H9 (cell line): ENCODE measurements around the gene NTF3. TPM values are rescaled to one million over a fixed set of nuclear protein-coding genes. Genes with fewer than 3 reads are reported as not detected.

Experiments used
- DNase-seq: peaks from one replicate; pipeline ENCODE4 v3.0.0-alpha.2; 2017
- H2AFZ ChIP-seq: one replicate; pipeline ENCODE4 v1.6.1; 2013; ENCODE audit warnings: mild to moderate bottlenecking, low read length, control low read depth, moderate library complexity
- H2AK5ac ChIP-seq: 2 replicates; pipeline ENCODE4 v1.6.1; 2013; ENCODE audit warnings: low read length, control low read depth, mixed read lengths; ENCODE audit not compliant: insufficient read length
- H2BK120ac ChIP-seq: one replicate; pipeline ENCODE4 v1.6.1; 2013; ENCODE audit warnings: low read depth, mild to moderate bottlenecking, low read length, control low read depth, inconsistent platforms; ENCODE audit not compliant: poor library complexity, severe bottlenecking
- H2BK12ac ChIP-seq: 2 replicates; pipeline ENCODE4 v1.6.1; 2013; ENCODE audit warnings: low read length, control low read depth, mixed read lengths, low read depth; ENCODE audit not compliant: insufficient read length
- H2BK15ac ChIP-seq: 2 replicates; pipeline ENCODE4 v1.6.1; 2013; ENCODE audit warnings: low read depth, low read length, control low read depth
- H2BK20ac ChIP-seq: one replicate; pipeline ENCODE4 v1.6.1; 2013; ENCODE audit warnings: low read depth, mild to moderate bottlenecking, low read length, control low read depth, inconsistent platforms; ENCODE audit not compliant: poor library complexity, severe bottlenecking
- H2BK5ac ChIP-seq: 2 replicates; pipeline ENCODE4 v1.6.1; 2013; ENCODE audit warnings: low read length, control low read depth, mixed read lengths; ENCODE audit not compliant: insufficient read length
- H3K14ac ChIP-seq: 2 replicates; pipeline ENCODE4 v1.6.1; 2013; ENCODE audit warnings: low read length, control low read depth; ENCODE audit not compliant: insufficient read depth
- H3K18ac ChIP-seq: 2 replicates; pipeline ENCODE4 v1.6.1; 2013; ENCODE audit warnings: low read depth, mild to moderate bottlenecking, mixed read lengths, low read length, control low read depth; ENCODE audit not compliant: insufficient read length
- H3K23ac ChIP-seq: 2 replicates; pipeline ENCODE4 v1.6.1; 2013; ENCODE audit warnings: low read length, control low read depth, mixed read lengths, low read depth; ENCODE audit not compliant: insufficient read length
- H3K23me2 ChIP-seq: 2 replicates; pipeline ENCODE4 v1.6.1; 2013; ENCODE audit warnings: low read depth, mild to moderate bottlenecking, mixed read lengths, low read length, control low read depth; ENCODE audit not compliant: insufficient read length, poor library complexity, severe bottlenecking
- H3K27ac ChIP-seq: 2 replicates; pipeline ENCODE4 v1.5.1; 2013; ENCODE audit warnings: low read length, control low read depth, mixed read lengths, low read depth; ENCODE audit not compliant: insufficient read length
- H3K27me3 ChIP-seq: 2 replicates; pipeline ENCODE4 v1.6.1; 2013; ENCODE audit warnings: low read length, control low read depth, inconsistent platforms; ENCODE audit not compliant: insufficient read depth
- H3K4ac ChIP-seq: 2 replicates; pipeline ENCODE4 v1.6.1; 2013; ENCODE audit warnings: low read depth, mild to moderate bottlenecking, control low read depth, inconsistent platforms, low read length, moderate library complexity
- H3K4me1 ChIP-seq: 2 replicates; pipeline ENCODE4 v1.6.1; 2013; ENCODE audit warnings: low read length, control low read depth, inconsistent platforms; ENCODE audit not compliant: insufficient read depth
- H3K4me2 ChIP-seq: 2 replicates; pipeline ENCODE4 v1.6.1; 2013; ENCODE audit warnings: low read length, control low read depth, mixed read lengths; ENCODE audit not compliant: insufficient read length, insufficient read depth
- H3K56ac ChIP-seq: 2 replicates; pipeline ENCODE4 v1.6.1; 2013; ENCODE audit warnings: low read depth, mild to moderate bottlenecking, mixed read lengths, low read length, control low read depth; ENCODE audit not compliant: insufficient read length
- H3K79me1 ChIP-seq: 2 replicates; pipeline ENCODE4 v1.6.1; 2013; ENCODE audit warnings: low read depth, mild to moderate bottlenecking, moderate library complexity, low read length, control low read depth, inconsistent platforms; ENCODE audit not compliant: insufficient read depth, poor library complexity, severe bottlenecking
- H3K79me2 ChIP-seq: 2 replicates; pipeline ENCODE4 v1.6.1; 2013; ENCODE audit warnings: low read length, control low read depth, inconsistent platforms; ENCODE audit not compliant: insufficient read depth
- H3K9ac ChIP-seq: 2 replicates; pipeline ENCODE4 v1.6.1; 2013; ENCODE audit warnings: low read length, control low read depth, mixed read lengths; ENCODE audit not compliant: insufficient read length; ENCODE audit errors: extremely low read depth
- H3K9me3 ChIP-seq: one replicate; pipeline ENCODE4 v1.6.1; 2013; ENCODE audit warnings: low read depth, low read length, inconsistent platforms; ENCODE audit not compliant: control insufficient read depth
- H3T11ph ChIP-seq: one replicate; pipeline ENCODE4 v1.6.1; 2013; ENCODE audit warnings: mild to moderate bottlenecking, low read length, control low read depth, inconsistent platforms
- H4K20me1 ChIP-seq: one replicate; pipeline ENCODE4 v1.6.1; 2013; ENCODE audit not compliant: control insufficient read depth, insufficient read length, insufficient read depth
- H4K5ac ChIP-seq: 2 replicates; pipeline ENCODE4 v1.6.1; 2013; ENCODE audit warnings: low read depth, mild to moderate bottlenecking, mixed read lengths, low read length, control low read depth; ENCODE audit not compliant: insufficient read length
- H4K8ac ChIP-seq: replicated peaks from 2 replicates; pipeline ENCODE4 v1.6.1; 2013; ENCODE audit warnings: low read length, control low read depth, mixed read lengths, low read depth; ENCODE audit not compliant: insufficient read length
- H4K91ac ChIP-seq: 2 replicates; pipeline ENCODE4 v1.6.1; 2013; ENCODE audit warnings: low read depth, mild to moderate bottlenecking, moderate library complexity, mixed read lengths, low read length, control low read depth; ENCODE audit not compliant: insufficient read length
- H3K27ac Mint-ChIP-seq, 3 experiments: 2 replicates in 2 of 3; 3 replicates in 1 of 3; pipeline ENCODE4 v1.8.0; 2020 to 2021; ENCODE audit warnings: mixed read lengths in 3 of 3, mild to moderate bottlenecking in 1 of 3, moderate library complexity in 1 of 3
- H3K27me3 Mint-ChIP-seq: 2 replicates; pipeline ENCODE4 v1.8.0; 2021; ENCODE audit warnings: low read depth, mild to moderate bottlenecking, moderate library complexity, mixed read lengths
- H3K36me3 Mint-ChIP-seq, 3 experiments: 2 replicates in 2 of 3; 3 replicates in 1 of 3; pipeline ENCODE4 v1.8.0; 2020 to 2021; ENCODE audit warnings: low read depth in 3 of 3, mixed read lengths in 3 of 3; ENCODE audit not compliant: insufficient read depth in 1 of 3
- H3K4me1 Mint-ChIP-seq, 2 experiments: 2 replicates each; pipeline ENCODE4 v1.8.0; 2020; ENCODE audit warnings: mixed read lengths in 2 of 2
- H3K4me3 Mint-ChIP-seq, 2 experiments: 2 replicates in 1 of 2; 3 replicates in 1 of 2; pipeline ENCODE4 v1.8.0; 2020 to 2021; ENCODE audit warnings: mild to moderate bottlenecking in 2 of 2, mixed read lengths in 2 of 2, moderate library complexity in 1 of 2
- H3K9me3 Mint-ChIP-seq, 2 experiments: 2 replicates in 1 of 2; 3 replicates in 1 of 2; pipeline ENCODE4 v1.8.0; 2020; ENCODE audit warnings: mild to moderate bottlenecking in 2 of 2, mixed read lengths in 2 of 2, moderate library complexity in 1 of 2
- CTCF ChIP-seq: fragments of 200-600 bp; sonication (generic); conservative IDR thresholded peaks from 3 replicates; pipeline ENCODE4 v1.8.0; 2021; ENCODE audit warnings: antibody characterized with exemption, mild to moderate bottlenecking
- WGBS: extraction: QIAGEN DNeasy Blood & Tissue Kit; methylation state at CpG from one replicate; pipeline ENCODE4 v1.1.7; 2013; ENCODE audit warnings: missing lambda C conversion rate, low lambda C conversion rate, mixed read lengths; ENCODE audit not compliant: insufficient read length; ENCODE audit errors: extremely low coverage; 5-methylcytosine and 5-hydroxymethylcytosine counted together
- total RNA-seq: library from RNA; stranded (reverse); gene quantifications from 2 replicates; pipeline ENCODE4 v1.2.1, GENCODE V29; 2021

NTF3 gene
- total RNA-seq, 1 experiment from 2014 or later = 0.48 TPM

DNA sequence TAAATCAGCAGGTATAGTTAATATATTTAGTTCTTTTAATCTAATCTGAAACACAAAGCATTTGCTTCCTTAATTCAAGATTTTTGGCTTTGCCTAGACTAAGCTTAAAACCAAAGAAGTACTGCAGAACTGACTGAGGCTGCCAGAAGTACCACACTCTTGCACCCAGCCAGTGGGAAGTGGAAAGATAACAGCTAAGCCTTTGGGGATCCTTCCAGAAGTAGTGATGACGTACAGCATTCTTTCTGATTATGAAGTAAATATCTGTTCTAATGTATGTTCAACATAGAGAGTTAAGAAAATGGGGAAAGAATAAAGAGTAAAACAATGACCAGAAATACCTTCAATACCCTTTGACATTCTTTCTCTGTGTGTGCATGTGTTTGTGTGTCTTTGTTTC is 19.3 kb downstream of the NTF3 start:
- no peak overlapping the region for H3K4ac ChIP-seq
- no peak overlapping the region for H2BK20ac ChIP-seq
- H4K20me1 ChIP-seq = no peaks in the 10 kb centered on the region
- no peaks in the 10 kb centered on the region for H3K27me3 ChIP-seq
- H3K9me3 Mint-ChIP-seq = no peaks in the 10 kb centered on the region
- no CpG with 5 or more reads among the region's 1 CpG for WGBS
- no peak overlapping the region for H3K23ac ChIP-seq
- H3T11ph ChIP-seq = no peak overlapping the region
- no peak overlapping the region for H3K27ac ChIP-seq
- no peak overlapping the region for H3K4me3 Mint-ChIP-seq
- no peak overlapping the region for H2BK12ac ChIP-seq
- no peak overlapping the region for H2BK120ac ChIP-seq
- no peak overlapping the region for H2BK15ac ChIP-seq
- H3K4me1 ChIP-seq = no peaks in the 10 kb centered on the region
- H3K23me2 ChIP-seq = no peaks in the 10 kb centered on the region
- no peaks in the 10 kb centered on the region for H3K79me1 ChIP-seq
- H3K27me3 Mint-ChIP-seq = peaks cover 29% of the 10 kb centered on the region
- H3K9me3 ChIP-seq = no peaks in the 10 kb centered on the region
- H4K91ac ChIP-seq = no peak overlapping the region
- DNase-seq = no peak
- no peak overlapping the region; a peak in 1 of 7 replicates for H3K27ac Mint-ChIP-seq
- no peak overlapping the region for H4K5ac ChIP-seq
- H3K36me3 Mint-ChIP-seq = no peaks in the 10 kb centered on the region
- H3K18ac ChIP-seq = no peak overlapping the region
- H3K56ac ChIP-seq = no peak overlapping the region
- no peaks in the 10 kb centered on the region for H3K79me2 ChIP-seq
- no peak overlapping the region for H4K8ac ChIP-seq
- no peak overlapping the region for H2BK5ac ChIP-seq
- no peak overlapping the region for H3K14ac ChIP-seq
- H2AFZ ChIP-seq = no peak overlapping the region
- no peak for TF ChIP-seq CTCF
- H3K9ac ChIP-seq = no peak overlapping the region
- peaks cover 0 to 5% of the 10 kb centered on the region in 2 experiments; a peak in 1 of 4 replicates for H3K4me1 Mint-ChIP-seq
- H2AK5ac ChIP-seq = no peak overlapping the region
- no peak overlapping the region for H3K4me2 ChIP-seq
